ENCODE data around the gene SYNDIG1. TPM values are rescaled to one million over a fixed set of nuclear protein-coding genes. Genes with fewer than 3 reads are reported as not detected.

Gene SYNDIG1
- total RNA-seq, 1 experiment from 2014 or later: 5.4 TPM

- Histone ChIP-seq H4K8ac (replicated peaks; ENCODE audit: insufficient read length, low read depth, low read length) (no peak overlapping the region), H3K4me2 (ENCODE audit: insufficient read depth, insufficient read length, low read length) (no peak overlapping the region), H4K91ac (ENCODE audit: insufficient read length, low read depth, low read length) (no peak overlapping the region), H3K9me3 (ENCODE audit: control insufficient read depth, low read depth, low read length) (no peaks in the 10 kb centered on the region), H3K27me3 (ENCODE audit: insufficient read depth, low read length) (no peaks in the 10 kb centered on the region), H3K4me1 (ENCODE audit: insufficient read depth, low read length) (no peaks in the 10 kb centered on the region), H3K18ac (ENCODE audit: insufficient read length, low read depth, low read length) (no peak overlapping the region), H2BK12ac (ENCODE audit: insufficient read length, low read depth, low read length) (no peak overlapping the region), H3K4ac (ENCODE audit: low read depth, low read length) (no peak overlapping the region), H2AFZ (ENCODE audit: low read length) (no peak overlapping the region), H3K27ac (ENCODE audit: insufficient read length, low read depth, low read length) (no peak overlapping the region), H2BK120ac (ENCODE audit: low read depth, low read length, poor library complexity, severe bottlenecking) (no peak overlapping the region), H2AK5ac (ENCODE audit: insufficient read length, low read length) (no peak overlapping the region), H3K14ac (ENCODE audit: insufficient read depth, low read length) (no peak overlapping the region), H3K9ac (ENCODE audit: extremely low read depth, insufficient read length, low read length) (no peak overlapping the region), H3K23ac (ENCODE audit: insufficient read length, low read depth, low read length) (no peak overlapping the region), H2BK5ac (ENCODE audit: insufficient read length, low read length) (no peak overlapping the region), H3K56ac (ENCODE audit: insufficient read length, low read depth, low read length) (no peak overlapping the region), H4K5ac (ENCODE audit: insufficient read length, low read depth, low read length) (no peak overlapping the region), H2BK15ac (ENCODE audit: low read depth, low read length) (no peak overlapping the region), H4K20me1 (ENCODE audit: control insufficient read depth, insufficient read depth, insufficient read length) (no peaks in the 10 kb centered on the region), H3K79me1 (ENCODE audit: insufficient read depth, low read depth, low read length, poor library complexity, severe bottlenecking) (no peaks in the 10 kb centered on the region), H2BK20ac (ENCODE audit: low read depth, low read length, poor library complexity, severe bottlenecking) (no peak overlapping the region), H3K79me2 (ENCODE audit: insufficient read depth, low read length) (no peaks in the 10 kb centered on the region), H3T11ph (ENCODE audit: low read length) (no peak overlapping the region), H3K23me2 (ENCODE audit: insufficient read length, low read depth, low read length, poor library complexity, severe bottlenecking) (no peaks in the 10 kb centered on the region)
- no CpG with 5 or more reads among the region's 3 CpGs for WGBS (ENCODE audit: extremely low coverage, insufficient read length, low lambda C conversion rate)
- Mint-ChIP-seq H3K4me3 (no peak overlapping the region), H3K27ac (no peak overlapping the region), H3K4me1 (no peaks in the 10 kb centered on the region), H3K9me3 (no peaks in the 10 kb centered on the region; a peak in 2 of 5 replicates), H3K27me3 (ENCODE audit: low read depth) (peaks cover 5% of the 10 kb centered on the region), H3K36me3 (ENCODE audit: insufficient read depth in 1 of 3, low read depth in 3 of 3) (no peaks in the 10 kb centered on the region; a peak in 1 of 7 replicates)
- TF ChIP-seq, protein P1, sequence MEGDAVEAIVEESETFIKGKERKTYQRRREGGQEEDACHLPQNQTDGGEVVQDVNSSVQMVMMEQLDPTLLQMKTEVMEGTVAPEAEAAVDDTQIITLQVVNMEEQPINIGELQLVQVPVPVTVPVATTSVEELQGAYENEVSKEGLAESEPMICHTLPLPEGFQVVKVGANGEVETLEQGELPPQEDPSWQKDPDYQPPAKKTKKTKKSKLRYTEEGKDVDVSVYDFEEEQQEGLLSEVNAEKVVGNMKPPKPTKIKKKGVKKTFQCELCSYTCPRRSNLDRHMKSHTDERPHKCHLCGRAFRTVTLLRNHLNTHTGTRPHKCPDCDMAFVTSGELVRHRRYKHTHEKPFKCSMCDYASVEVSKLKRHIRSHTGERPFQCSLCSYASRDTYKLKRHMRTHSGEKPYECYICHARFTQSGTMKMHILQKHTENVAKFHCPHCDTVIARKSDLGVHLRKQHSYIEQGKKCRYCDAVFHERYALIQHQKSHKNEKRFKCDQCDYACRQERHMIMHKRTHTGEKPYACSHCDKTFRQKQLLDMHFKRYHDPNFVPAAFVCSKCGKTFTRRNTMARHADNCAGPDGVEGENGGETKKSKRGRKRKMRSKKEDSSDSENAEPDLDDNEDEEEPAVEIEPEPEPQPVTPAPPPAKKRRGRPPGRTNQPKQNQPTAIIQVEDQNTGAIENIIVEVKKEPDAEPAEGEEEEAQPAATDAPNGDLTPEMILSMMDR (conservative IDR thresholded peaks at IDR 0.05): no peak
- DNase-seq: no peak
Measured at GRCh38 chr20:24521032-24521431, 51.6 kb downstream of the SYNDIG1 start.
